ENCODE data around the gene ZNF821. TPM values are rescaled to one million over a fixed set of nuclear protein-coding genes. Genes with fewer than 3 reads are reported as not detected.

Gene ZNF821
- total RNA-seq, 1 experiment from 2014 or later = 5.4 TPM

Other genes starting within 250 kb of the ZNF821 start
- 4.4 and 5.0 TPM in 2 replicates for gene PHLPP2, start 159.5 kb downstream of the ZNF821 start, total RNA-seq (2014; rRNA removed)
- gene AP1G1, start 75.3 kb downstream of the ZNF821 start, total RNA-seq (2014; rRNA removed) = 51.1 and 51.2 TPM in 2 replicates
- gene ATXN1L, start 38.2 kb downstream of the ZNF821 start, total RNA-seq (2014; rRNA removed) = 8.5 and 9.2 TPM in 2 replicates
- gene IST1, start 11.3 kb upstream of the ZNF821 start, total RNA-seq (2014; rRNA removed) = 75.2 and 86.4 TPM in 2 replicates
- not detected in 2 replicates for gene PKD1L3, start 116.2 kb upstream of the ZNF821 start, total RNA-seq (2014; rRNA removed)
- gene DHODH, start 124.6 kb upstream of the ZNF821 start, total RNA-seq (2014; rRNA removed) = 10.6 and 11.1 TPM in 2 replicates
- not detected in 2 replicates for gene HP, start 170.3 kb upstream of the ZNF821 start, total RNA-seq (2014; rRNA removed)
- not detected in 2 replicates for gene HPR, start 179.0 kb upstream of the ZNF821 start, total RNA-seq (2014; rRNA removed)
- 7.9 and 9.6 TPM in 2 replicates for gene TXNL4B, start 209.4 kb upstream of the ZNF821 start, total RNA-seq (2014; rRNA removed)
- gene DHX38, start 209.7 kb upstream of the ZNF821 start, total RNA-seq (2014; rRNA removed) = 61.2 and 78.6 TPM in 2 replicates